Liver (tissue), 9 donors: ENCODE data around the gene ARL4D. TPM values are rescaled to one million over a fixed set of nuclear protein-coding genes. Genes with fewer than 3 reads are reported as not detected.
A peak's percentile ranks its signal among the peaks of the same experiment; 100 is the strongest.
"Not testable (repeated sequence)": the region's sequence is repeated elsewhere in the genome, so short reads cannot be mapped to it uniquely, and the experiment has no call there.

Experiments used
- DNase-seq: peaks from one replicate; pipeline ENCODE4 v3.0.0-alpha.2; 2017; ENCODE audit warnings: low spot score
- H3K27ac ChIP-seq, 2 donors: one replicate each; pipeline ENCODE4 v1.7.0; 2013; ENCODE audit warnings: inconsistent platforms in 2 of 2, low read length in 2 of 2, control low read depth in 1 of 2, low read depth in 1 of 2, mild to moderate bottlenecking in 1 of 2
- H3K27me3 ChIP-seq, 4 donors: one replicate each; pipeline versions ENCODE4 v1.6.1 to v1.7.0; 2013; ENCODE audit warnings: low read length in 3 of 4, inconsistent platforms in 1 of 4, mild to moderate bottlenecking in 1 of 4, moderate library complexity in 1 of 4; ENCODE audit not compliant: control insufficient read depth in 4 of 4, insufficient read depth in 4 of 4
- H3K36me3 ChIP-seq, 4 donors: one replicate each; pipeline versions ENCODE4 v1.6.1 to v1.7.0; 2013; ENCODE audit warnings: low read length in 3 of 4, mild to moderate bottlenecking in 3 of 4, low read depth in 1 of 4, moderate library complexity in 1 of 4; ENCODE audit not compliant: control insufficient read depth in 4 of 4, insufficient read depth in 3 of 4
- H3K4me1 ChIP-seq, 4 donors: one replicate each; pipeline versions ENCODE4 v1.6.1 to v1.7.0; 2013; ENCODE audit warnings: low read length in 3 of 4, mild to moderate bottlenecking in 3 of 4, moderate library complexity in 1 of 4; ENCODE audit not compliant: control insufficient read depth in 4 of 4, insufficient read depth in 4 of 4
- H3K4me3 ChIP-seq, 3 donors: one replicate each; pipeline versions ENCODE4 v1.6.1 to v1.7.0; 2013; ENCODE audit warnings: low read length in 3 of 3, control low read depth in 1 of 3, low read depth in 1 of 3, mild to moderate bottlenecking in 1 of 3
- H3K9ac ChIP-seq, 2 donors: one replicate each; pipeline ENCODE4 v1.7.0; 2013; ENCODE audit warnings: low read length in 2 of 2, mild to moderate bottlenecking in 2 of 2, moderate library complexity in 2 of 2, control low read depth in 1 of 2, low read depth in 1 of 2
- H3K9me3 ChIP-seq, 4 donors: one replicate each; pipeline versions ENCODE4 v1.6.1 to v1.7.0; 2013; ENCODE audit warnings: low read length in 3 of 4; ENCODE audit not compliant: control insufficient read depth in 4 of 4
- EGR1 ChIP-seq, 2 donors: IDR thresholded peaks; 2 replicates each; pipeline ENCODE4 v1.6.1; 2016 to 2018; ENCODE audit warnings: antibody characterized with exemption in 2 of 2, low read depth in 2 of 2
- FOXA1 ChIP-seq: IDR thresholded peaks from 2 replicates; pipeline ENCODE4 v1.6.1; 2016; ENCODE audit warnings: antibody characterized with exemption
- FOXA2 ChIP-seq: IDR thresholded peaks from 2 replicates; pipeline ENCODE4 v1.6.1; 2016; ENCODE audit warnings: antibody characterized with exemption
- GABPA ChIP-seq, 2 donors: IDR thresholded peaks in 1 of 2; conservative IDR thresholded peaks in 1 of 2; 2 replicates each; pipeline ENCODE4 v1.6.1; 2016; ENCODE audit warnings: antibody characterized with exemption in 2 of 2, mild to moderate bottlenecking in 1 of 2, moderate library complexity in 1 of 2
- HNF4A ChIP-seq, 2 donors: conservative IDR thresholded peaks; 2 replicates each; pipeline ENCODE4 v1.6.1; 2016; ENCODE audit warnings: antibody characterized with exemption in 2 of 2, mild to moderate bottlenecking in 2 of 2
- HNF4G ChIP-seq: IDR thresholded peaks from 2 replicates; pipeline ENCODE4 v1.6.1; 2016; ENCODE audit warnings: antibody characterized with exemption
- JUND ChIP-seq, 2 donors: IDR thresholded peaks; 2 replicates each; pipeline ENCODE4 v1.6.1; 2016; ENCODE audit warnings: antibody characterized with exemption in 2 of 2
- MAX ChIP-seq: IDR thresholded peaks from 2 replicates; pipeline ENCODE4 v1.6.1; 2016; ENCODE audit warnings: antibody characterized with exemption
- NR2F2 ChIP-seq: IDR thresholded peaks from 2 replicates; pipeline ENCODE4 v1.6.1; 2016; ENCODE audit warnings: antibody characterized with exemption
- RAD21 ChIP-seq, 2 donors: IDR thresholded peaks; 2 replicates each; pipeline ENCODE4 v1.6.1; 2016; ENCODE audit warnings: antibody characterized with exemption in 2 of 2, mild to moderate bottlenecking in 2 of 2
- REST ChIP-seq: IDR thresholded peaks from 2 replicates; pipeline ENCODE4 v1.6.1; 2016; ENCODE audit warnings: antibody characterized with exemption, mild to moderate bottlenecking
- RXRA ChIP-seq, 2 donors: IDR thresholded peaks; 2 replicates each; pipeline ENCODE4 v1.6.1; 2017 to 2018; ENCODE audit warnings: antibody characterized with exemption in 2 of 2, mild to moderate bottlenecking in 1 of 2
- SP1 ChIP-seq: IDR thresholded peaks from 2 replicates; pipeline ENCODE4 v1.6.1; 2018; ENCODE audit warnings: antibody characterized with exemption, mild to moderate bottlenecking
- TAF1 ChIP-seq: conservative IDR thresholded peaks from 2 replicates; pipeline ENCODE4 v1.6.1; 2016; ENCODE audit warnings: antibody characterized with exemption, mild to moderate bottlenecking
- YY1 ChIP-seq: IDR thresholded peaks from 2 replicates; pipeline ENCODE4 v1.6.1; 2016; ENCODE audit warnings: antibody characterized with exemption, mild to moderate bottlenecking
- ZBTB33 ChIP-seq: IDR thresholded peaks from 2 replicates; pipeline ENCODE4 v1.6.1; 2016; ENCODE audit warnings: antibody characterized with exemption
- WGBS: extraction: QIAGEN DNeasy Blood & Tissue Kit; methylation state at CpG from one replicate; pipeline ENCODE4 v1.1.7; 2013; 5-methylcytosine and 5-hydroxymethylcytosine counted together
- polyA plus RNA-seq, 2 donors: library from polyadenylated mRNA; stranded (reverse) in 1 of 2; unstranded in 1 of 2; fragments of 200-250 nt in 1 of 2; fragments of >200 nt in 1 of 2; fragmentation: Nextera tagmentation in 1 of 2; extraction: Ambion mirVana in 1 of 2; gene quantifications; one replicate each; pipeline versions ENCODE4 v1.2.1 to v1.2.3, GENCODE V29; 2013 to 2015
- total RNA-seq, 2 donors: library from RNA; depleted of rRNA; stranded (reverse); fragments of >200 nt; gene quantifications; one replicate each; pipeline ENCODE4 v1.2.3, GENCODE V29; 2014
- TF ChIP-seq, protein P1 (sequence below): fragments of 150-350 bp; IDR thresholded peaks from 2 replicates; pipeline ENCODE4 v1.5.1; 2017; ENCODE audit warnings: improper control_type of control experiment, low read depth, low read length; ENCODE audit not compliant: missing input control
- TF ChIP-seq, protein P2 (sequence below): IDR thresholded peaks from 2 replicates; pipeline ENCODE4 v1.6.1; 2016; ENCODE audit warnings: antibody characterized with exemption
- donor health status: healthy.
- donor health status: healthy.
- donor health status: healthy.
- donor health status: healthy.
- donor health status: healthy.

The ARL4D gene
- total and polyA plus RNA-seq, 4 donors: 13.6 to 39.2 (median 17.6) TPM

- WGBS: 94% methylated on average over 9 of the region's 9 CpGs
- H3K27ac ChIP-seq, H3K27me3 ChIP-seq, H3K9ac ChIP-seq, H3K4me3 ChIP-seq, DNase-seq, H3K9me3 ChIP-seq, H3K36me3 ChIP-seq: not testable (repeated sequence)
- peak; percentile 64 for TF ChIP-seq YY1
- peaks cover 1 to 19% (median 9%) of the 10 kb centered on the region in 4 donors for H3K4me1 ChIP-seq
Measured at GRCh38 chr17:43365921-43366320, 32.9 kb upstream of the ARL4D start.

DNA sequence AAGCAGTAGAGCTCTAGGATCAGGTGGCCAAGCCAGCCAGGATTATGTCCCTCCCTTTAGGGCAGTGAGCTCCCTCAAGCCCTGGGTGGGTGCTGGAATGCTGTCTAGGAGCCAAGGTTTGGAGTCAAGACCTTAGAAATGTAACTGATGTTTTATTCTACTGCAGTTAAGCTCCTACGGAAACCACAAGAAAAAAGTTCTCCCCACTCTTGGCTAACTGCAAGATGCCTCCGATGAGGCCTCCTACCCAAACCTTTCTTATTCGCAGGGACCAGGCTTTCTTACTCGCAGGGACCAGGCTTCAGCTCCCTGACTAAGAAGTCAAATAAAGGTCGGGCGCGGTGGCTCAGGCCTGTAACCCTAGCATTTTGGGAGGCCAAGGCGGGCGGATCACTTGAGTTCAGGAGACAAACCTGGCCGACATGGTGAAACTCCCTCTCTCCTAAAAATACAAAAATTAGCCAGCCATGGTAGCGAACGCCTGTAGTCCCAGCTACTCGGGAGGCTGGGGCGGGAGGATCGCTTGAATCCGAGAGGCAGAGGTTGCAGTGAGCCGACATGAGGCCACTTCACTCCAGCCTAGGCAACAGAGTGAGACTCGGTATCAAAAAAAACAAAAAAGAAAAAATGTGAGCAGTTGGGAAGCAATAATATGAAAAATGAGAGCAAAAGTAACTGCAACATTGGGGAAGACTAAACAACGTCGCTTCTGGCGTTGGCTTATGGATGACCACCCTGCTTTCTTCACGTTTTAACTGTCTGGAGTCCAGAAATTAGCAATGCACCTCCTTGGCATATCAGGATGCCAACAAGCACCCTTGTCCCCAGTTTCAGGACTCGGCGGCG is 31.7 kb upstream of the ARL4D start:
- Histone ChIP-seq H3K36me3 (no peaks in the 10 kb centered on the region), H3K4me1 (peaks cover 1 to 19% (median 9%) of the 10 kb centered on the region in 4 donors), H3K4me3 (no peak overlapping the region), H3K9me3 (no peaks in the 10 kb centered on the region), H3K27me3 (no peaks in the 10 kb centered on the region), H3K9ac (peak overlapping the region; percentile 31 to 89), H3K27ac (peak overlapping the region; percentile 98)
- DNase-seq: no peak
- 79% methylated on average over 25 of the region's 25 CpGs for WGBS
- TF ChIP-seq GABPA (IDR thresholded peaks at IDR 0.05 in 1 of 2, conservative IDR thresholded peaks at IDR 0.05 in 1 of 2) (no peak), FOXA2 (no peak)

DNA sequence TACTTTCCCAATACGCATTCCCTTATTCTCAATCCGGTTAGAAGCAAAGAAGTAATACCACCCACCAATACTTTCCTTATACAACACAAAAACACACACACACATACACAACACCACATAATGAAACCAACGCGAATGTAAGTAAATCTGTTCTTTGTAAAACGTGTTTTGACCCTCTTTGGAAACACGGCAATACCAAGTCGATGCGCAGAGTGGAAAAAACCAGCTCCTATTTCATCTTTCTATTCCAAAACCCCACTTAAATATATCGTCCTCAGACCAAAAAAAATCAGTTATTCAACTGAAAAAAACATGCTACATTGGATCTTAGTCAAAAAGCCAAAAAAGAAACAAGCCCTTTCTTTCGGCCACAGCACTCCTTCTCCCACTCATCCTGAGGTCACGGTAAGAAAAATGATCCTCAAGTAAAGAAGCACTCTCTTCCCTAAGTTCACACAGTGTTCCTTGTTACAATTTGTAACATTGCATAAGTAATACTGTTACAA is 31.0 kb upstream of the ARL4D start:
- WGBS: 7% methylated on average over 11 of the region's 11 CpGs
- H3K9me3 ChIP-seq: no peaks in the 10 kb centered on the region
- no peak for DNase-seq

More for the DNA sequence above, 31.0 kb upstream of the ARL4D start:
- H3K4me1 ChIP-seq: peaks cover 1 to 19% (median 9%) of the 10 kb centered on the region in 4 donors
- H3K4me3 ChIP-seq: peak overlapping the region in 1 of 3 donors; percentile 25
- peak overlapping the region; percentile 98 for H3K27ac ChIP-seq
- H3K9ac ChIP-seq: peak overlapping the region; percentile 87 to 89
- TF ChIP-seq EGR1 (IDR thresholded peaks at IDR 0.05; ENCODE audit: low read depth in 2 of 2) (no peak), RAD21 (IDR thresholded peaks at IDR 0.05) (peak in 1 of 2 donors; percentile 31), RXRA (IDR thresholded peaks at IDR 0.05) (peak in 1 of 2 donors; percentile 26), GABPA (IDR thresholded peaks at IDR 0.05 in 1 of 2, conservative IDR thresholded peaks at IDR 0.05 in 1 of 2) (no peak), ZBTB33 (peak; percentile 66), FOXA2 (no peak), HNF4A (conservative IDR thresholded peaks at IDR 0.05) (no peak), NR2F2 (peak; percentile 44), HNF4G (no peak), SP1 (peak; percentile 94), REST (no peak), MAX (no peak), JUND (IDR thresholded peaks at IDR 0.05) (peak in 1 of 2 donors; percentile 41), TAF1 (peak; percentile 5), FOXA1 (no peak), YY1 (no peak)
- TF ChIP-seq, protein P1, sequence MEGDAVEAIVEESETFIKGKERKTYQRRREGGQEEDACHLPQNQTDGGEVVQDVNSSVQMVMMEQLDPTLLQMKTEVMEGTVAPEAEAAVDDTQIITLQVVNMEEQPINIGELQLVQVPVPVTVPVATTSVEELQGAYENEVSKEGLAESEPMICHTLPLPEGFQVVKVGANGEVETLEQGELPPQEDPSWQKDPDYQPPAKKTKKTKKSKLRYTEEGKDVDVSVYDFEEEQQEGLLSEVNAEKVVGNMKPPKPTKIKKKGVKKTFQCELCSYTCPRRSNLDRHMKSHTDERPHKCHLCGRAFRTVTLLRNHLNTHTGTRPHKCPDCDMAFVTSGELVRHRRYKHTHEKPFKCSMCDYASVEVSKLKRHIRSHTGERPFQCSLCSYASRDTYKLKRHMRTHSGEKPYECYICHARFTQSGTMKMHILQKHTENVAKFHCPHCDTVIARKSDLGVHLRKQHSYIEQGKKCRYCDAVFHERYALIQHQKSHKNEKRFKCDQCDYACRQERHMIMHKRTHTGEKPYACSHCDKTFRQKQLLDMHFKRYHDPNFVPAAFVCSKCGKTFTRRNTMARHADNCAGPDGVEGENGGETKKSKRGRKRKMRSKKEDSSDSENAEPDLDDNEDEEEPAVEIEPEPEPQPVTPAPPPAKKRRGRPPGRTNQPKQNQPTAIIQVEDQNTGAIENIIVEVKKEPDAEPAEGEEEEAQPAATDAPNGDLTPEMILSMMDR: peak; percentile 9
- TF ChIP-seq, protein P2, sequence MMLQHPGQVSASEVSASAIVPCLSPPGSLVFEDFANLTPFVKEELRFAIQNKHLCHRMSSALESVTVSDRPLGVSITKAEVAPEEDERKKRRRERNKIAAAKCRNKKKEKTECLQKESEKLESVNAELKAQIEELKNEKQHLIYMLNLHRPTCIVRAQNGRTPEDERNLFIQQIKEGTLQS: peak; percentile 30
- H3K36me3 ChIP-seq: no peaks in the 10 kb centered on the region
- no peaks in the 10 kb centered on the region for H3K27me3 ChIP-seq
